OCI-LY7 (cell line): Measurements from ENCODE around the gene XPNPEP1. TPM values are rescaled to one million over a fixed set of nuclear protein-coding genes. Genes with fewer than 3 reads are reported as not detected.
A peak's percentile ranks its signal among the peaks of the same experiment; 100 is the strongest.
"Not testable (repeated sequence)": the region's sequence is repeated elsewhere in the genome, so short reads cannot be mapped to it uniquely, and the experiment has no call there.

ENCODE experiments used
- BruUV-seq: library from RNA; stranded (reverse); fragments of 400-500 nt; replicated peaks from 2 replicates; lab custom pipeline; 2021; lab: Mats Ljungman, UMichigan
- CTCF ChIA-PET: fragments of 300-600 bp; sonication (Branson Sonifier 250); formaldehyde crosslinking; loops from one replicate; lab custom pipeline; 2022; ENCODE audit warnings: antibody characterized with exemption; ENCODE audit not compliant: unreplicated experiment; lab: Charles Lee
- POLR2A ChIA-PET: fragments of 300-600 bp; sonication (Branson Sonifier 250); formaldehyde crosslinking; loops from one replicate; lab custom pipeline; 2022; ENCODE audit warnings: antibody characterized with exemption; lab: Charles Lee
- DNase-seq: peaks from one replicate; pipeline ENCODE4 v3.0.0-alpha.2; 2015; ENCODE audit warnings: low spot score
- H2AFZ ChIP-seq: fragments of 200-600 bp; sonication (generic), shearing (Covaris generic); 2 replicates; pipeline ENCODE4 v1.6.1; 2014; ENCODE audit warnings: mild to moderate bottlenecking, antibody characterized with exemption, low read length, moderate library complexity
- H3K27ac ChIP-seq: fragments of 200-600 bp; sonication (generic); 2 replicates; pipeline ENCODE4 v1.5.1; 2014; ENCODE audit warnings: mixed run types, low read depth, mild to moderate bottlenecking, moderate library complexity, low read length, inconsistent platforms; ENCODE audit not compliant: poor library complexity, severe bottlenecking
- H3K36me3 ChIP-seq: fragments of 200-600 bp; sonication (generic); 2 replicates; pipeline ENCODE4 v1.6.1; 2014; ENCODE audit warnings: mild to moderate bottlenecking, antibody characterized with exemption, low read length, moderate library complexity, mixed read lengths; ENCODE audit not compliant: insufficient read depth
- H3K4me1 ChIP-seq: fragments of 200-600 bp; sonication (generic); 2 replicates; pipeline ENCODE4 v1.5.1; 2014; ENCODE audit warnings: mild to moderate bottlenecking, low read length; ENCODE audit not compliant: insufficient read depth, poor library complexity, severe bottlenecking
- H3K4me2 ChIP-seq: fragments of 200-600 bp; sonication (generic); 2 replicates; pipeline ENCODE4 v1.6.1; 2014; ENCODE audit warnings: mild to moderate bottlenecking, low read length
- H3K4me3 ChIP-seq: fragments of 200-600 bp; sonication (generic); 2 replicates; pipeline ENCODE4 v1.5.1; 2014; ENCODE audit warnings: mild to moderate bottlenecking, low read depth, low read length; ENCODE audit not compliant: poor library complexity, severe bottlenecking
- H3K79me2 ChIP-seq: fragments of 200-600 bp; sonication (generic); 2 replicates; pipeline ENCODE4 v1.6.1; 2016; ENCODE audit warnings: low read depth, mild to moderate bottlenecking, low read length, moderate library complexity, mixed read lengths; ENCODE audit not compliant: insufficient read depth
- H3K9me2 ChIP-seq: fragments of 200-600 bp; sonication (generic); 2 replicates; pipeline ENCODE4 v1.6.1; 2016; ENCODE audit warnings: mild to moderate bottlenecking, low read length, mixed read lengths; ENCODE audit not compliant: insufficient read depth
- H3K9me3 ChIP-seq: fragments of 200-600 bp; sonication (generic); 2 replicates; pipeline ENCODE4 v1.6.1; 2014; ENCODE audit warnings: mild to moderate bottlenecking, mixed run types, low read length, mixed read lengths
- H4K20me1 ChIP-seq: fragments of 200-600 bp; sonication (generic); 2 replicates; pipeline ENCODE4 v1.6.1; 2014; ENCODE audit warnings: mild to moderate bottlenecking, antibody characterized with exemption, low read length, moderate library complexity, mixed read lengths; ENCODE audit not compliant: insufficient read depth
- CTCF ChIP-seq: fragments of 200-600 bp; sonication (generic); conservative IDR thresholded peaks from 2 replicates; pipeline ENCODE4 v1.5.1; 2014; ENCODE audit warnings: mild to moderate bottlenecking, antibody characterized with exemption, low read length, moderate library complexity, mixed read lengths
- EZH2phosphoT487 ChIP-seq: fragments of 200-600 bp; sonication (generic); IDR thresholded peaks from 2 replicates; pipeline ENCODE4 v1.6.1; 2018; ENCODE audit warnings: low read depth, borderline replicate concordance, mild to moderate bottlenecking, mixed run types, antibody characterized with exemption, low read length, moderate library complexity, mixed read lengths
- intact Hi-C: fragments of 100-400 bp; cut with micrococcal nuclease; formaldehyde crosslinking; loops from one replicate; pipeline ENCODE4 v1.10.0; 2022; ENCODE audit not compliant: unreplicated experiment
- total RNA-seq, 2 experiments: library from RNA; depleted of rRNA in 1 of 2; stranded (reverse); fragments of >200 nt in 1 of 2; shearing (Covaris generic) in 1 of 2; gene quantifications; 2 replicates each; pipeline ENCODE4 v1.2.3, GENCODE V29; 2014 to 2022

XPNPEP1 gene
- total RNA-seq, 2 experiments from 2014 or later, result 136 to 237 TPM

DNA sequence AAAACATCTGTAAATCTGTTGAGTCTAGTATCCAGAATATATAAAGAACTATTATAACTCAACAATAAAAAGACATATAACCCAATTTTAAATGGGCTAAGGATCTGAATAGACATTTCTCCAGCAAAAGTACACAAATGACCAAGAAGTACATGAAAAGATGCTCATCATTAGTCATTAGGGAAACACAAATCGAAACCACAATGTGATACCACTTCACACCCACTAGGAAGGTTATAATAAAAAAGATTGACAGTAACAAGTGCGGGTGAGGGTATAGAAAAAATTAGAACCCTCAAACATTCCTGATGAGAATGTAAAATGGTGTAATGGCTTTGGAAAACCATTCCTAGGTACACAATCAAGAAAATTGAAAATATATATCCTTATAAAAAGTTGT, 4.1 kb downstream of the XPNPEP1 start:
- Histone ChIP-seq H3K9me2 (no peaks in the 10 kb centered on the region), H3K27ac (no peak overlapping the region), H3K9me3 (peaks cover 26% of the 10 kb centered on the region; the same call in 1 of the 2 replicates), H3K4me3 (no peak overlapping the region), H3K4me1 (peaks cover 75% of the 10 kb centered on the region), H2AFZ (no peak overlapping the region), H3K79me2 (peaks cover 89% of the 10 kb centered on the region), H4K20me1 (no peaks in the 10 kb centered on the region), H3K4me2 (peak overlapping the region; percentile 7; the same call in 1 of the 2 replicates), H3K36me3 (peaks cover 64% of the 10 kb centered on the region)
- BruUV-seq, result no TSS peak
- ChIA-PET CTCF (no interaction called here), POLR2A (interaction anchor here (1.9 kb wide), 1 partner anchor 9 kb away, joined by 7 read pairs; no protein-coding TSS in a partner anchor)
- no peak for TF ChIP-seq CTCF
- no peak for TF ChIP-seq EZH2phosphoT487
- intact Hi-C loops, result loop anchor here (10.0 kb wide), 1 partner anchor 726 kb away; the partner anchor contains the start of gene RBM20
- DNase-seq, result no peak

GRCh38 chr10:109918707-109919106, 4.6 kb downstream of the XPNPEP1 start:
- intact Hi-C loops, result loop anchor here (10.0 kb wide), 1 partner anchor 726 kb away; the partner anchor contains the start of gene RBM20
- Histone ChIP-seq H3K79me2 (peaks cover 94% of the 10 kb centered on the region), H3K4me1 (peaks cover 75% of the 10 kb centered on the region), H3K36me3 (peaks cover 69% of the 10 kb centered on the region), H3K9me3 (peaks cover 26% of the 10 kb centered on the region; the same call in 1 of the 2 replicates)
- BruUV-seq, H3K4me2 ChIP-seq, H4K20me1 ChIP-seq, CTCF ChIA-PET, H3K27ac ChIP-seq, DNase-seq, H2AFZ ChIP-seq, H3K4me3 ChIP-seq, H3K9me2 ChIP-seq: not testable (repeated sequence)
- POLR2A ChIA-PET, result interaction anchor here (0.7 kb wide), 1 partner anchor 289 kb away, joined by 3 read pairs; no protein-coding TSS in a partner anchor

- TF ChIP-seq CTCF (no peak), EZH2phosphoT487 (no peak)
- H3K4me1 ChIP-seq, result peaks cover 86% of the 10 kb centered on the region
- peak overlapping the region; percentile 74 for H3K4me2 ChIP-seq
- no TSS peak for BruUV-seq
- peaks cover 77% of the 10 kb centered on the region for H3K36me3 ChIP-seq
- H2AFZ ChIP-seq, result no peak overlapping the region; the same call in 1 of the 2 replicates
- H3K27ac ChIP-seq, result peak overlapping the region; percentile 98
- CTCF ChIA-PET, result no interaction called here
- no peak for DNase-seq
- H4K20me1 ChIP-seq, result no peaks in the 10 kb centered on the region
- peak overlapping the region; percentile 40 for H3K4me3 ChIP-seq
- H3K9me3 ChIP-seq, result peaks cover 26% of the 10 kb centered on the region; the same call in 1 of the 2 replicates
- H3K79me2 ChIP-seq, result peaks cover 86% of the 10 kb centered on the region
- POLR2A ChIA-PET, result interaction anchor here (1.5 kb wide), 1 partner anchor 13 kb away, joined by 3 read pairs; no protein-coding TSS in a partner anchor
- intact Hi-C loops, result loop anchor here (10.0 kb wide), 1 partner anchor 729 kb away; the partner anchor contains the start of gene RBM20
- no peaks in the 10 kb centered on the region for H3K9me2 ChIP-seq
These were observed 7.7 kb downstream of the XPNPEP1 start for GRCh38 chr10:109915566-109915965.
